GM21381 (cell line): ENCODE results near the gene SLC30A7.
"Not testable (repeated sequence)": the region's sequence is repeated elsewhere in the genome, so short reads cannot be mapped to it uniquely, and the experiment has no call there.

Experiments
- ATAC-seq: cut with Tn5 transposase; IDR thresholded peaks from one replicate; pipeline ENCODE4 v1.9.1; 2021; ENCODE audit warnings: mild to moderate bottlenecking, moderate library complexity; ENCODE audit not compliant: unreplicated experiment

Gene SLC30A7, protein sequence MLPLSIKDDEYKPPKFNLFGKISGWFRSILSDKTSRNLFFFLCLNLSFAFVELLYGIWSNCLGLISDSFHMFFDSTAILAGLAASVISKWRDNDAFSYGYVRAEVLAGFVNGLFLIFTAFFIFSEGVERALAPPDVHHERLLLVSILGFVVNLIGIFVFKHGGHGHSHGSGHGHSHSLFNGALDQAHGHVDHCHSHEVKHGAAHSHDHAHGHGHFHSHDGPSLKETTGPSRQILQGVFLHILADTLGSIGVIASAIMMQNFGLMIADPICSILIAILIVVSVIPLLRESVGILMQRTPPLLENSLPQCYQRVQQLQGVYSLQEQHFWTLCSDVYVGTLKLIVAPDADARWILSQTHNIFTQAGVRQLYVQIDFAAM

DNA sequence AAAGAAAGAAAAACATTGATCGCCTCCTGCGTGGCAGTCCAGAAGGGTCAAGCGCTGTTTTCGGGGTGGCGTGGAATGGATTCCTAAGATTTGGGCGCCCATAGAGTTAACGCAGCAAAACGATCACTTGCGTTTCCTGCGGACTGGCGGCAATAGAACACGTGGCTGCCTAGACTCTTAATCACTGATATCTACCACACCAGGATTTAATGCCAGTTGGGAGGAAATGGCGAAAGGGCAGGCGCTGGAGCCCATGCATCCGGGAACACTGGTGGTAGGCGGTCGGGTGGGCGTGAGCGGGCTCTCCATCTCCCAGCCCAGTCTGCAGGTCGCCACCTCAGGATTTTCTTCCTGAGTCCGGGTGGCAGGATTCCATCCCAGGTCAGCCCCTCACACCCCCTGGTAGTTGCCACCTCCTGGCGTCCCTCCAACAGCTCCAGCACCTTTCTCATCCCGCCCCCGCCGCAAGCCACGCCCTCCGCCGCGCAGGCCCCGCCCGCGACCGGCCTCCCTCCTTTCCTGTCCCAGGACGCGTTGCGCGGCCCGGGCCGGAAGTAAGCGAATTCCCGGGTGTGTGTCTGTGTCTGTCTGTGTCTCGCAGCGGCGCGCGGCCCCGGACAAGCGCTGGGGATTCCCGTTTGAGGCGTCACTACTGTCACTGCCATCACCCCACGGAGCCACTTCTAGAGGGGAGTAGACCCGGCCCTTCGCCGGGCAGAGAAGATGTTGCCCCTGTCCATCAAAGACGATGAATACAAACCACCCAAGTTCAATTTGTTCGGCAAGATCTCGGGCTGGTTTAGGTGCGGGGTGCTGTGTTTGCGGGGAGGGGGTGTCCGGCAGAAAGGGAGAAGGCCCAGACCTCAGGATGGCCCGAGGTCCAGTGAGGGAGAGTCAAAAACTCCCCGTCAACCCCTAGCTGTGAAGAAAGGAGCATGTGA, at the start of gene SLC30A7:
SLC30A7 (plus strand) TSS at position 551 of the 941 bp plus-strand sequence; CDS start at position 724, 173 bp downstream.
- ATAC-seq, result peak; percentile 73

DNA sequence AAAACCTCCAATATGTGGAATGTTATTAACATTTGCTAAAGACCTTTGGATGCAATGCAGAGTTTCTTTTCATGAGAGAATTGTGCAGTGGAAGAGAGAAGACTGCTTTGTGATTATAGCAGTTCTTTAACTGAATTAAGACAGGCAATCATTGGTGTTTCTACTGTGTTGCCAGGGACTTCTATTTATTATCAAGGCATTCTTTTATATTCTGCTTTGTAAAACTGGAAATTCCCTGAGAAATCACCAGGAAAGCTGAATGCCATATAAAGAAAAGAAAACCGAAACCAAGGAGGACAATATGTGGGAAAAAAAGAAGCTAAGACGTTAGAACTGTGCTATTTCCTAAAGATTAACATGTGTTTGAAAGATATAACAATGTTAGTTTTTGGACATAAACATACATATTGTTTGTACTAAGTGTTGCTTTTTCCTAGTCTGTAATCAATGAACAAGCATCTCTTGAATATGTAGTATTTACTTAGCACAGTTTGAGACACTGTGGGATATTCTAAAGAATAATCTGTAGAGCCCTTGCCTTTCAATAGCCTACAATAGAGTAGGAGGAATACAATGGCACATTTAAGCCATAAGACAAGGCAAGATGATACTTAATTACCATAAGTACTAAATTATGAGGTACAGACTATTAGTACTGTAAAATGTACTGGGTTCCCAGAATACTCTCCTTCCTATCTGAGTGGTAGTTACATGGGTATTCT, 48.4 kb upstream of the SLC30A7 start:
- ATAC-seq, result no peak

DNA sequence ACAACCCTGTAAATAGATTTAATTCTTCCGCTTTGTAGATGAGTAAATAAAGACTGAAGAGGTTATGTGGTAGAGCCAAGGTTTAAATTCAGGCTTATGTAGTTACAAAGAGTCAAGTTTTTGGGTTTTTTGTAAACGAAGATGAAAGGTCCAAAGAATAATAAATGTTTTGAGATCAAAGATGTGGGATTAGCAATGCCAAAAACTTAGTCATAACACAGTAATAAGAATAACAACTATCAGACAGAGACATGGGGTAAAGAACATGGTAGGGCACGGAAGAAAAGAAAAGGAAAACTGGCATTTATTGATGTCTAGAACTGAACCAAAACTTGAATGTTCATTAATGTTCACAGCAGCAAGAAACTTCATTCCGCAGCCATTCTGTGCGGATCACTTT, 44.2 kb upstream of the SLC30A7 start:
- no peak for ATAC-seq

DNA sequence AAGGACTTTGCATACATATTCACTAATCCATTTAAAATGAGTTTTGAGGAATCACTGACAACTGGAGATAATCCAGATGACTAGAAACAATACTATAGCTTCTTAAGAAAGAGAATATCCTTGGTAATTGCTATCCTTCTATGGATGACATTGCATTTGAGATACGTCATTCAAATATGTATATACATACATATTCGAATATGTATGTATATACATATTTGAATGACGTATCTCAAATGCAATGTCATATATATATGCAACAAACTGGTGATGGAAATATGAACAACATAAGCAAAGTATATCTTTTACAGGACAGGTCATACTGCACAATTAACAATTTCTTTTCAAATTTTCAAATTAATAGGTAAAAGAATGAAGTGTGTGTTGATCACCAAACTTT, 42.9 kb upstream of the SLC30A7 start:
- no peak for ATAC-seq

DNA sequence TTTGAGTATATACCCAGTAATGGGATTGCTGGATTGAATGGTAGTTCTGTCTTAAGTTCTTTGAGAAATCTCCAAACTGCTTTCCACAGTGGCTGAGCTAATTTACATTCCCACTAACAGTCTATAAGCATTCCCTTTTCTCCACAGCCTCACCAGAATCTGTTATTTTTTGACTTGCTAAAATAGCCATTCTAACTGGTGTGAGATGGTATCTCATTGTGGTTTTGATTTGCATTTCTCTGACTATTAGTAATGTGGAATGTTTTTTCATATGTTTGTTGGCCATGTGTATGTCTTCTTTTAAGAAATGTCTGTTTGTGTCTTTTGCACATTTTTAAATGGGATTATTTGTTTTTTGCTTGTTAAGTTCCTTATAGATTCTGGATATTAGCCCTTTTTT, 40.8 kb upstream of the SLC30A7 start:
- ATAC-seq, result not testable (repeated sequence)

DNA sequence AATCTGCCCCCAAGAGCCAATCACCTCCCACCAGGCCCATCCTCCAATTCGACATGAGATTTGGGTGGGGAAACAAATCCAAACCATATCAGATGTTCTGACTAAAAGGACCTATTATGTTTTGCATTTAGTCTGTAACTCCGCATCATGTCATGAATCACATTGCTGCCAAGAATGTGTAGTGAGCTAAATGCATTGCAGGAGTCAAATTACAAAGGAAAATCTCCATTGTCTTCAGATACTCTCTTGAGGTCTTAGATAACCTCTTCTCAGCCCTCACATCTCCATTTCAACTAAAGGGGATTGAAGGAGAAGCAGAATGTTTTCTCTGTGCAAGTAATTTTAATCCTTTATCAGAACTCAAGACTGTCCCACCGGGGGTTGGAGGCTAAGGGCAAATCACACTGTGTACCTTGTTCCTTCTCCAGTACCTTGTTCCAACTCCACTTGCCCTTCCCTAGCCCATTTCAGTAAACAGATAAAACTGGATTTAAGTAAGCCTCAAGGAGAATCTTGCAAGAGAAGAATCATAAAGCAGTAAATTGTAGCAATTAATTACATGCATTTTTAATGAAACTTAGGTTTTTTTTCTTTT, 35.4 kb upstream of the SLC30A7 start:
- ATAC-seq, result no peak

DNA sequence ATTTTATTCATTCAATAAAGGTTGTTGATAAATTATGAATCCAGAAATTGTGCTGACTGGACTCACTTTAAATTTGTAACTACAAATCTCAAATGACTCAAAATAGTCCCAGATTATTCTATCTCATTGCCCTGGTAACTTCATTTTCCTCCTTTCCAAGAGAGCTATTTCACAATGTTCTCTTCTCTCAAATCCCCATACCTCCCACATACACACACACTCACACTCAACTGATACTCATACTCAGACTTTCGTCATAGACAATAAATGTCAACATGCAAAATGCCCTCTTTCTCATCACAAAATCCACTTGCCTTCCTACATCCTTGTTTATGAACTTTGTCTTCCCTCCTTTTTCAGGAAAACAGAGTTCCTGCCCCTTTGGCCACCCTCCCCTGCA, 34.5 kb upstream of the SLC30A7 start:
- no peak for ATAC-seq

DNA sequence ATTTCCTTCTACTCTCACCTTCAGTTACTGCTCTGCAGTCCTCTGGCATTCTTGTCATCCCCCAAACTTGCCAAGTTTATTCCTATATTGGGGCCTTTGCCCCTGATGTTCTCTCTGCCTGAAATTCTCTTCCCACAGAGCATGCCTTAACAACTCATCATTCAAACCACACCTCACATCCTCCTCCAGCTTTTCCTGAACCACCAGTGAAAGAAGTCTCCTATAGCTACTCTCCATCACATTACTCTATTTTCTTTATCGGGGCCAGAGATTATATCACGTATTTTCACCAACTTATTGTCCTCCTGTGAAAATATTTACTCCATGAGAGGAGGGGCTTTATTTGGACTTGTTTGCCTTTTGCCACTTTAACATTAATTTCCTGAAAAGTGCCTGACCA, 33.3 kb upstream of the SLC30A7 start:
- ATAC-seq, result no peak

DNA sequence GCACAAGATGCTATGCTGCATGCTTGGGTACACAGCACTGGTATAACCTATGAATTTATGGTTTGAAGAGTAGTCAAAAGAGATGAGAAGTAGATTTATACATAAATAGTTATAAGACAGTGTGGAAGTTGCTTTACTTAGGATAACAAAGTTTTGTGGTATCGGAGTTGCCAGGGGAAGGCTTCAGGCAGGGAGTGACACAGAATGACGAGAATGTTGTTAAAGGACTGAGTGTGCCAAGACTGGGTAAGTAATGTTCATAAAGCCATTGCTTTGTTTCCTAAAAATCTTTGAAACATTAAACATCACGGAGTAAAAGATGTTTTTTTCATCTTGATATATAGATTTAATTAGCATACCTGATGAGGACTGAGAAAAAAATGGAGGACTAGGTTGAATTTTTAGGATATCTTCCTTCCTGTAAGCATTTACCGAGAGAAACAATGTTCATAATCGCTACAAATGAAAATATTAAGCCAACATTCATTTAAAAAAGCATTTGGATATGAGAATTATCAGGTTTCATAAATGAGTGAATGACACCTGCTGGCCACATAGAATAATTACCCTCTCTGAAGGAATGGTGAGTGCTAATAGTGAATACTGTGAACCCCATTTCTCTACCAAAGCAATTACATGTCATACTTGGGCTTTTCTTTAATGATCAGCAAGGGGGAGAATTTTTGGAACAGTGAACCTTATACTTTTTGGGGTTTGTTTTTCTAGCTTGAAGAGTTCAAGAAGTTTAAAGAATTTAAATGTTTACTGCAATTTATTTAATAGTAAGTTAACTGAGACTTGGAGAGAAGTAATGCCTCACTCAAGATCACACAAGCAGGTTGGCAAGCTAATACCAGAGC, 29.6 kb upstream of the SLC30A7 start:
- ATAC-seq, result no peak

DNA sequence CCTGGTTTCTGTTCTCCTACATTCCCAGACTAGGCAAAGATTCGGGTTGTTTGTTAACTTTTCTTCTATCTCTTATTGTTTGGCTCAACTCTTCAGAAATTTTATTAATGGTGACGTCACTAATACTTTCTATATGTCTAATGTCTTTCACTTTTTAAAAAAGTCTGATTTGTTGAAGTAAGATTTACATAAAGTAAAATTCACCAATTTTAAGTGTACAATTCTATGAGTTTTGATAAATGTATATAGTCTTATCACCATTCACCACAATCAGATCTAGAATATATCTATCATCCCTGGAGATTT, 29.0 kb upstream of the SLC30A7 start:
- no peak for ATAC-seq

DNA sequence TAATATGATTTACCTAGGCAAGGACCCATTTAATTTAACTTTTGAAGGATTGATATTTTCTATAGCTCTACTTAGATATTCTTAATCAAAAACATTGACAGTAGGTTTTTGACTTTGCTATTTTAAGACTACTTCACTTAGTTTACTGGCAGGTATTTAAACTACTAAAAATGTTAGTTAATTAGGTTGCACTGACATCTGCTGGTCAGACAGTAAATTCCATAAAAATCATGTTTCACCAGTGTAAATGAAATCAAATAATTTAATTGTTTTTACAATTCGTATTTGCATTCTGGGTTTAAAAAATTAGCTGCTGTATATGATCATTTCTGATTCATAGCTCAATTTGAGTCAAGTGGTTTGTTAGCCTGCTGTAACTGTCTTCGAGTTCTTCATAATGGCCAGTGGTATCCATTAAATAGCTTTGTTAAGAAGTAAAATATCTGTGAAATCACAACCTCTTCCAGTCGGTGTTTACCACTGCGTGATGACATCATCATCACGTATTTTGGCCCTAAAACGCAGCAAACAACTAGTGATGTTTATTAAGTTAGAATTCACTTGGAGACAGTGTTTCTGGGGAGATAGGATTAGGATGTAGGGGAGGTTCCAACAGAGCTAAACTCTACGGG, 27.4 kb upstream of the SLC30A7 start:
- no peak for ATAC-seq

DNA sequence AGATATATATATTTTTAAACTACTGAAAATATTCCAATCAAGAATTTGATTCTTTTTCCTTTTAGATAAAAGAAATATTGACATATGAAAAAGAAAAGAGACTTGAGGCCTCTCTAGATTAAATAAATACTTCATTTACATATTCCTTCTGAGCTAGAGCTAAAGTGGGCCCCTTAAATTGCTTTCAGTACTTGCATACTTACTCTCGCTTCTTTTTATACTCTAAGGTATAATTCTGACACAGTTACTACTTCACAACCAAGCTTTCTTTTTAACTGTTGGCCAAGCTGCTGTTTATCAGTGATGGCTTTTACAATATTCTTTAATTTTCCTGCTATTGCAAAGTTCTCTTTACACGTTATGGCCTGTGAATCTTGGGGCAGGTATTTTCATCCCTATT, 25.9 kb upstream of the SLC30A7 start:
- no peak for ATAC-seq

DNA sequence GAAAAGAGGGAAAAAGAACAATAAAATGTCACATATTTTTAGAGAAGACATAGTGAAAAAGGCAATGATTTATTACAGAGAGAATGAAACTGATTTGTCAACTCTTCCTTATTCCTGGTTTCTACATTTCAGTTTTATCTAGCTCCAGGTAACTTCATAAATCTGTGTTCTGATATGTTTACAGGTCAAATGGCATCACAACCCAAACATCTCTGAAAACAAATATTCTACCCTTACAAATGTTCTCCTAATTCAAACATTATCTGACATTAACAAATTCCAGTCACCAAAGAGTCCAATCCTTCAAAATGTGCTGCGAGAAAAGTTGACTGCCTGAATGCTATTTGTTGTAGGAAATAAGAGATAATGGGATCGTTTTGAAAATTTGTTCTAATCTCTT, 21.5 kb upstream of the SLC30A7 start:
- ATAC-seq, result no peak

DNA sequence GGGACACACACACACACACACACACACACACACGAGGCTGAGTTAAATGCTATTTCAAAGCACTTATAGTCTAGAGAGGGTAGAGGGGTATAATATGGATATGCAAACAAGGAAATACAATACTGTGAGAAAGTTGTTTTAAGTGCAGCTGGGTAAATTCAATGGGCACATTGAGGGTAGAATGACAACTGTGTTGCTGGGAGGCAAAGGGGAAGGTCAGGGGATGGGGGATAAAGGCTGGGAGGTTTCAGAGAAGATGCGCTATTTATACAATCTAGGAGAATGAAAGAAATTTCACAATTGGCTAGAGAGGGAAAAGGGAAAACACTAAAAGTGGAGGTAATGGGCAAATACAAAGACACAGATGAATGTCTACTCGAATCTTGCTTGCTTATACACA, 20.7 kb upstream of the SLC30A7 start:
- no peak for ATAC-seq

DNA sequence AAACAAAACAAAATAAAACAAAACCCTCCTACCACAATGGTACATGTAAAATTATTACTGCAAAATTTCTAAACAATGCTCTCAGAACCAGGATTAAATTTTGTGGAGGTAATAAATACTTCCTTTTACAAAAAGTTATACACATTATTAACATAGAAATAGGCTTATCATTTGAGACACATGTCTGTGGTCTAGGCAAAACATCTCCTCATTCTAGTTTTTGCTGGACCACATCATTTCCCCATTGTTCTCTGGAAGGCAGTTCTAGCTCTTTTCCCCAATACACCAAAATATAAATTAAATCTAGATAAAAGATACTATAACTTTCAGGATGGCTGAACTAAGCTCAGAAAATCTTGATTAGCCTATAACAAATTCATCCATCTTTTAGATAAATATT, 19.6 kb upstream of the SLC30A7 start:
- ATAC-seq, result no peak

DNA sequence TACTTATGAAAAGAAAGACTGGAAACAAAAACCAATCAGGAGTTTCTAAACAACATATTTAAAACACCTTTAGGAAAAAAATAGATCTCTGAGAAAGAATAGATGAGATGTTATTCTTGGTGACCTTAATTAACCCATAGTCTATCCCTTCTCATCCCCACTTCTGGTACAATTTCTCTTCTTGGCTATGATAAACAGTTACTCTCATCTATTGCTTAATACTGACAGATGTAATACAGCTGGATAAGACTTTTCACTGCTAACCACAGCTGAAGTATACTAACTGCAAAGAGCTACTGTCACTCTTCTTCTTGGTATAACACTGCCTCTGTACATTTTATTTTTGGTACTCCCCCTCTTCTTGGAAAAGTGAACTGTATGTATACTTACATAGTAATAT, 16.5 kb upstream of the SLC30A7 start:
- ATAC-seq, result no peak

DNA sequence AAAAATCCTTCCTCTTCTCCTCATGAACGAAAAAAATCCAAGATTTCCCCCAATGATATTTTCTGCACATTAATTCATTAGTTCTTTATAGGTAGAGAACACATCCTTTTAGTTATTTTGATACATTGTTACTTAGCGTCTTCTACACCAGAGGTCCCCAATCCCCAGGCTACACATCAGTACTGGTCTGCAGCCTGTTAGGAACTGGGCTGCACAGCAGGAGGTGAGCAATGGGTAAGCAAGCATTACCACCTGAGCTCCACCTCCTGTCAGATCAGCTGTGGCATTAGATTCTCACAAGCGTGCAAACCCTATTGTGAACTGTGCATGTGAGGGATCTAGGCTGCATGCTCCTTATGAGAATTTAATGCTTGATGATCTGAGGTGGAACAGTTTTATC, 14.2 kb upstream of the SLC30A7 start:
- ATAC-seq, result no peak

DNA sequence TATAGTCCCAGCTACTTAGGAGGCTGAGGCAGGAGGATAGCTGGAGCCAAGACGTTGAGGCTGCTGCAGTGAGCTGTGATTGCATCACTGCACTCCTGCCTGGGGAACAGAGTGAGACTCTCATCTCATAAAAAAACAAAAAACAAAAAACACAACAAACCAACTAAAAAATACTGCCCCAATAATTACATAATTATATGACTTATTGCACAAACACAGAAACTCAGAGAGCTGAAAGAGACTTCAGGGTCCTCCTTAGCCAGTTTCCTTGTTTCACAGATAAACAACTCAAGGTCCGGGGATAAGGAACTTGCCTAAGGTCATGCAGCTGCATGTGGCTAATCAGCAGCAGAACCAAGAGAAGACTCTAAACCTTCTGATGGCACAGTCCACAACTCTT, 13.2 kb upstream of the SLC30A7 start:
- ATAC-seq, result no peak

DNA sequence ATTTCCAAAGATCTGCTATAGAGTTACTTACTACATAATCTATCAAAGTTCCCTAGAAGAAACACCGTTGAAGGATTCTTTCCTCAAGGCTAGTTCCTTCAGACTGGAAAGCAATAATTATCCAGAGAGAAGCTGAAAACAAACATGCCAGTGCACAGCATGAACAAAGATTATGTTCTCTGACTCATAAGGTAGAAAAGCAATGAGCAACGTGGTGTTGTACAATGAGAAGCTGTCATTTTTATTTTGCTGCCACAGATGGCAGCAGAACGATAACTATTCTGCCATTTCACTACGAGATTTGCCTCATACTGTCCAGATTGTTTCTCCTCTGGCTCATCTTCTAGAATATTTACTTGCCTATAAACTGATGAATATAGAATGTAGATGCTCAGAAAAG, 11.9 kb upstream of the SLC30A7 start:
- no peak for ATAC-seq

DNA sequence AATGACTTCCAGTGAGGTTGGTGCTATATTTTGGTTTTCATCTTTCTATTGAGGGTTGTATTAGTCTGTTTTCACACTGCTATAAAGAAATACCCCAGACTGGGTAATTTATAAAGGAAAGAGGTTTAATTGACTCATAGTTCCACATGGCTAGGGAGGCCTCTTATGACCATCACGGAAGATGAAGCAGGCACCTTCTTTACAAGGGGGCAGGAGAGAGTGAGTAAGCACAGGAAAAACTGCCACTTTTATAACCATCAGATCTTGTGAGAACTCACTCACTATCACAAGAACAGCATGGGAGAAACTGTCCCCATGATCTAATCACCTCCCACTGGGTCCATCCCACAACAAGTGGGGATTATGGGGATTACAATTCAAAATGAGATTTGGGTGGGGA, 6.9 kb upstream of the SLC30A7 start:
- not testable (repeated sequence) for ATAC-seq
